GM23248 (cell line): ENCODE data around the gene IPP. TPM values are rescaled to one million over a fixed set of nuclear protein-coding genes. Genes with fewer than 3 reads are reported as not detected.
"Not testable (repeated sequence)": the region's sequence is repeated elsewhere in the genome, so short reads cannot be mapped to it uniquely, and the experiment has no call there.

ENCODE experiments used
- DNase-seq: peaks from one replicate; pipeline ENCODE4 v3.0.0-alpha.2; 2015
- H2AFZ ChIP-seq: fragments of 200-600 bp; sonication (generic); 2 replicates; pipeline ENCODE4 v1.6.1; 2016; ENCODE audit warnings: antibody characterized with exemption
- H3F3A ChIP-seq: fragments of 200-600 bp; sonication (generic); 2 replicates; pipeline ENCODE4 v1.6.1; 2016; ENCODE audit warnings: mild to moderate bottlenecking, antibody characterized with exemption, mixed run types; ENCODE audit not compliant: insufficient read depth
- H3K27ac ChIP-seq: fragments of 200-600 bp; sonication (generic); 2 replicates; pipeline ENCODE4 v1.5.1; 2016; ENCODE audit warnings: mild to moderate bottlenecking
- H3K27me3 ChIP-seq: fragments of 200-600 bp; sonication (generic); replicated peaks from 2 replicates; pipeline ENCODE4 v1.6.1; 2016; ENCODE audit warnings: mild to moderate bottlenecking; ENCODE audit not compliant: insufficient read depth
- H3K36me3 ChIP-seq: fragments of 200-600 bp; sonication (generic); 2 replicates; pipeline ENCODE4 v1.6.1; 2016; ENCODE audit warnings: low read depth, mild to moderate bottlenecking
- H3K4me1 ChIP-seq: fragments of 200-600 bp; sonication (generic); 2 replicates; pipeline ENCODE4 v1.6.1; 2016; ENCODE audit warnings: mild to moderate bottlenecking; ENCODE audit not compliant: insufficient read depth
- H3K4me2 ChIP-seq: fragments of 200-600 bp; sonication (generic); one replicate; pipeline ENCODE4 v1.6.1; 2016; ENCODE audit warnings: mild to moderate bottlenecking; ENCODE audit not compliant: unreplicated experiment
- H3K4me3 ChIP-seq: fragments of 200-600 bp; sonication (generic); 2 replicates; pipeline ENCODE4 v1.5.1; 2016; ENCODE audit warnings: mild to moderate bottlenecking
- H3K79me2 ChIP-seq: fragments of 200-600 bp; sonication (generic); 2 replicates; pipeline ENCODE4 v1.6.1; 2016; ENCODE audit warnings: mild to moderate bottlenecking; ENCODE audit not compliant: insufficient read depth
- H3K9ac ChIP-seq: fragments of 200-600 bp; sonication (generic); 2 replicates; pipeline ENCODE4 v1.6.1; 2016; ENCODE audit warnings: mild to moderate bottlenecking
- H3K9me2 ChIP-seq: fragments of 200-600 bp; sonication (generic); 2 replicates; pipeline ENCODE4 v1.6.1; 2016; ENCODE audit warnings: mixed run types, mild to moderate bottlenecking, moderate library complexity; ENCODE audit not compliant: insufficient read depth
- H3K9me3 ChIP-seq: fragments of 200-600 bp; sonication (generic); one replicate; pipeline ENCODE4 v1.6.1; 2017; ENCODE audit warnings: low read depth
- H4K20me1 ChIP-seq: fragments of 200-600 bp; sonication (generic); 2 replicates; pipeline ENCODE4 v1.6.0; 2016; ENCODE audit not compliant: insufficient read depth
- EZH2 ChIP-seq: fragments of 200-600 bp; sonication (generic); IDR thresholded peaks from 2 replicates; pipeline ENCODE4 v1.6.1; 2018; ENCODE audit warnings: antibody characterized with exemption, mild to moderate bottlenecking; ENCODE audit not compliant: insufficient read depth, poor library complexity, severe bottlenecking
- EZH2phosphoT487 ChIP-seq: fragments of 200-600 bp; sonication (generic); IDR thresholded peaks from 2 replicates; pipeline ENCODE4 v1.6.1; 2018; ENCODE audit warnings: antibody characterized with exemption, moderate library complexity, mild to moderate bottlenecking, low read depth; ENCODE audit not compliant: insufficient read depth
- WGBS, 2 experiments: methylation state at CpG; one replicate each; pipeline ENCODE4 v1.1.6; 2015 to 2017; ENCODE audit warnings: low lambda C conversion rate in 2 of 2, low coverage in 1 of 2; ENCODE audit errors: missing lambda C conversion rate in 2 of 2; 5-methylcytosine and 5-hydroxymethylcytosine counted together
- in situ Hi-C: fragments of 300-500 bp; cut with MboI; formaldehyde crosslinking; loops from 2 replicates; pipeline ENCODE4 v1.15.0; 2020
- polyA plus RNA-seq: library from polyadenylated mRNA; unstranded; fragments of >200 nt; fragmentation: Nextera tagmentation; extraction: Ambion mirVana; gene quantifications from 2 replicates; pipeline ENCODE4 v1.2.1, GENCODE V29; 2016
- total RNA-seq: library from RNA; depleted of rRNA; stranded (reverse); fragments of >200 nt; shearing (Covaris generic); gene quantifications from 2 replicates; pipeline ENCODE4 v1.2.3, GENCODE V29; 2014

IPP gene
- total and polyA plus RNA-seq, 2 experiments from 2014 or later, result 17.0 to 19.3 TPM

DNA sequence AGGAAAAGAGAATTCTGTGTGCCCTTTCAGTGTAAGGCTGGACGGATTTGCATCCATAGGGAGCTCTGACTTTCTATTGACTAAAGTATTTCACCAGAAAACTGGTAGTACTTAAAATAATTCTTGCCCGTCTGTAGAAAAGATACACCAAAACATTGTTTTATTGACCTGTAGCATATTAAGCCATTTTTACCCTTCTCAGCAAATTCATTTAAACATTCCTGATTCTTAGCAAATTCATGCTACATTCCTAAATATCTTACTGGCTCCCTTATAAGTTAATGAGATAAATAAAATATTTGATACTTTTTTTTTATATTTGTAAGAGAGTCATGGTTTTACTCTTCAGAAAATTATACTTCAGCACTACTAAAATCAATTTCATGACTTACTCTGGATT, 1.6 kb upstream of the IPP start:
- H3K9ac ChIP-seq, result no peak overlapping the region
- no peaks in the 10 kb centered on the region for H3K36me3 ChIP-seq
- no peak for DNase-seq
- no peak overlapping the region for H3K4me2 ChIP-seq
- peaks cover 4% of the 10 kb centered on the region; the same call in 1 of the 2 replicates for H3F3A ChIP-seq
- no peaks in the 10 kb centered on the region for H4K20me1 ChIP-seq
- no peak overlapping the region for H3K27ac ChIP-seq
- H3K9me3 ChIP-seq, result no peaks in the 10 kb centered on the region
- H3K79me2 ChIP-seq, result peaks cover 10% of the 10 kb centered on the region
- no peaks in the 10 kb centered on the region; the same call in 1 of the 2 replicates for H3K4me1 ChIP-seq
- H2AFZ ChIP-seq, result peak overlapping the region; percentile 43
- 93 to 96% methylated on average over 2 of the region's 2 CpGs for WGBS, 2 experiments
- no peaks in the 10 kb centered on the region for H3K27me3 ChIP-seq
- H3K9me2 ChIP-seq, result no peaks in the 10 kb centered on the region
- in situ Hi-C loops, result no loop called here
- TF ChIP-seq EZH2, result no peak
- no peak for TF ChIP-seq EZH2phosphoT487
- no peak overlapping the region for H3K4me3 ChIP-seq

DNA sequence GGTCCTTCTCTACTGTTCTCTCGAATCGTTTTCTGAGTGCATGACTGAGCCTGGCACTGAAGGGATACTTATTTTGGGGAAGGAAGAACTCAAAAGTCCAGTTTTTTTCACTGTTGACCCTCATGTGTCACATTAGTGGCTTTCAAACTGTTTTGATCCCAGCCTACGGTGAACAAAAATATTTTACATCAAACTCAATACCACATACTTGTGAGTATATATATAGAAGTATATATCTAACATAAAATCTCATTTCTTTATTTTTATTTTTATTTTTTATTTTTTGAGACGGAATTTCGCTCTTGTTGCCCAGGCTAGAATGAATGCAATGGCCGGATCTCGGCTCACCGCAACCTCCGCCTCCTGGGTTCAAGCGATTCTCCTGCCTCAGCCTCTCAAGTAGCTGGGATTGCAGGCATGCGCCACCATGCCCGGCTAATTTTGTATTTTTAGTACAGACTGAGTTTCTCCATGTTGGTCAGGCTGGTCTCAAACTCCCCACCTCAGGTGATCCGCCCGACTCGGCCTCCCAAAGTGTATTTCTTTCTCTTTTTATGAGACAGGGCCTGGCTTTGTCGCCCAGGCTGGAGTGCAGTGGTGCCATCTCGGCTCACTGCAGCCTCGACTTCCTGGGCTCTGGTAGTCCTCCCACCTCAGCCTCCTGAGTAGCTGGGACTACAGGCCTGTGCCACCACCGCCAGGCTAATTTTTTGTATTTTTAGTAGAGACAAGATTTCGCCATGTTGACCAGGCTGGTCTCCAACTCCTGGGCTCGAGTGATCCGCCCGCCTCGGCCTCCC, 786 bp upstream of the IPP start:
- peak overlapping the region; percentile 100 for H2AFZ ChIP-seq
- H3K36me3 ChIP-seq, H3K4me1 ChIP-seq, in situ Hi-C loops, H4K20me1 ChIP-seq, H3F3A ChIP-seq, DNase-seq, H3K79me2 ChIP-seq, H3K27me3 ChIP-seq, H3K9me2 ChIP-seq, H3K9me3 ChIP-seq: not testable (repeated sequence)
- H3K4me3 ChIP-seq, result peak overlapping the region; percentile 91
- WGBS, 2 experiments, result 81 to 82% methylated on average over 24 of the region's 24 CpGs
- peak overlapping the region; percentile 87 for H3K4me2 ChIP-seq
- peak overlapping the region; percentile 92 for H3K27ac ChIP-seq
- H3K9ac ChIP-seq, result peak overlapping the region; percentile 97

DNA sequence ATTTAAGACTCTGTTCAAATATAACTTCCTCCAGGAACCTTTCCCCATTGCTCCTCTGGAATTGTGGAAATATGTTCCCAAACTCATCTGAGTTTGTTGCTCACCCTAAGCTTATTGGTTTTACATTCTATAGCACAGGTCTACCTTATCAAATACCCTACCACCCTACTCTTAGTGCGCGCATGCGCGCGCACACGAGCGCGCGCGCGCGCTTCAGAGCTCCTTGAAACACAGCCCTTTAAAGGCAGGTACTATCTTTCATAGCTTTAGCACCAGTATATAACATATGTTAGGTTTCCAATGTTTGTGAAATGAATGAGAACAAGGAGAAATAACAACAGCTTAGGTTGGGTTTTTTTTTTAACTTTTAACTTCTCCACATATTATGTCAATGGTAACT, 3.5 kb downstream of the IPP start:
- H3K4me2 ChIP-seq, result no peak overlapping the region
- 99 to 100% methylated on average over 12 of the region's 12 CpGs for WGBS, 2 experiments

DNA sequence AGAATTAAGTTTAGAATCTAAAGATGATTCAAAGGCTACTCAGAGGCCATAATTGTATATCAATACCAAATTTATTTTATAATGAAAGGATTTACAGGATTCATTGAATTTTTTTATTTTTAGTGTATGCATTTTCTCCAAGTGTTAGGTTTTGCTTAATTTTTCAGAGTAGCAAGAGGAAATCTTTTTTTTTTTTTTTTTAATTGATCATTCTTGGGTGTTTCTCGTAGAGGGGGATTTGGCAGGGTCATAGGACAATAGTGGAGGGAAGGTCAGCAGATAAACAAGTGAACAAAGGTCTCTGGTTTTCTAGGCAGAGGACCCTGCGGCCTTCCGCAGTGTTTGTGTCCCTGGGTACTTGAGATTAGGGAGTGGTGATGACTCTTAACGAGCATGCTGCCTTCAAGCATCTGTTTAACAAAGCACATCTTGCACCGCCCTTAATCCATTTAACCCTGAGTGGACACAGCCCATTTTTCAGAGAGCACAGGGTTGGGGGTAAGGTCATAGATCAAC, 10.8 kb downstream of the IPP start:
- DNase-seq, H3K27me3 ChIP-seq, H3K9me2 ChIP-seq, H3K9ac ChIP-seq, in situ Hi-C loops, H2AFZ ChIP-seq, H4K20me1 ChIP-seq, H3K79me2 ChIP-seq, H3K9me3 ChIP-seq, H3K27ac ChIP-seq, H3K36me3 ChIP-seq, H3K4me2 ChIP-seq, H3K4me3 ChIP-seq, H3F3A ChIP-seq, H3K4me1 ChIP-seq: not testable (repeated sequence)
- 64 to 76% methylated on average over 5 of the region's 5 CpGs for WGBS, 2 experiments

More for the DNA sequence above, 3.5 kb downstream of the IPP start:
- Histone ChIP-seq H3K27ac (no peak overlapping the region), H3K27me3 (no peaks in the 10 kb centered on the region), H3K9me3 (no peaks in the 10 kb centered on the region), H2AFZ (no peak overlapping the region), H3F3A (peaks cover 4% of the 10 kb centered on the region; the same call in 1 of the 2 replicates), H3K4me1 (no peaks in the 10 kb centered on the region; the same call in 1 of the 2 replicates), H3K9ac (no peak overlapping the region), H3K79me2 (peaks cover 10% of the 10 kb centered on the region), H3K36me3 (no peaks in the 10 kb centered on the region), H3K9me2 (no peaks in the 10 kb centered on the region), H4K20me1 (no peaks in the 10 kb centered on the region), H3K4me3 (no peak overlapping the region)
- no peak for TF ChIP-seq EZH2phosphoT487
- no peak for TF ChIP-seq EZH2
- no peak for DNase-seq
- in situ Hi-C loops, result no loop called here
